Erythroblast (primary cell): Measurements from ENCODE around the gene TNS1.

Experiments
- GATA1 ChIP-seq: IDR thresholded peaks from 2 replicates; pipeline ENCODE4 v1.6.1; 2011; ENCODE audit warnings: low read depth, mild to moderate bottlenecking, control low read depth, low read length, moderate library complexity
- POLR2A ChIP-seq: IDR thresholded peaks from 2 replicates; pipeline ENCODE4 v1.6.1; 2011; ENCODE audit warnings: mild to moderate bottlenecking, low read length

- TF ChIP-seq POLR2A: no peak
- TF ChIP-seq GATA1: no peak
These were observed 15.4 kb downstream of the TNS1 start for GRCh38 chr2:217987391-217987790.
